B cell (primary cell): ENCODE data around the gene CALCOCO2. TPM values are rescaled to one million over a fixed set of nuclear protein-coding genes. Genes with fewer than 3 reads are reported as not detected.

Experiments used
- ATAC-seq: fragments of 200-7000 bp; cut with Tn5 transposase; one replicate; pipeline ENCODE4 v1.10.0; 2021; ENCODE audit warnings: low read depth, mild to moderate bottlenecking, moderate number of reproducible peaks, moderate library complexity
- CTCF ChIA-PET: fragments of 350-600 bp; sonication (Branson Sonifier 250); formaldehyde crosslinking; loops from one replicate; lab custom pipeline; 2021; ENCODE audit warnings: antibody characterized with exemption, inconsistent platforms; lab: Charles Lee
- POLR2A ChIA-PET: fragments of 350-600 bp; sonication (Branson Sonifier 250); formaldehyde crosslinking; loops from one replicate; lab custom pipeline; 2021; ENCODE audit warnings: antibody characterized with exemption; lab: Charles Lee
- DNase-seq: peaks from one replicate; pipeline ENCODE4 v3.0.0; 2013
- H2AFZ ChIP-seq: 2 replicates; pipeline ENCODE4 v1.6.1; 2012; ENCODE audit warnings: mild to moderate bottlenecking, low read depth, low read length; ENCODE audit not compliant: insufficient read depth, poor library complexity, severe bottlenecking
- H3K27ac ChIP-seq, 2 donors: 1 replicate in 1 of 2; 2 replicates in 1 of 2; pipeline ENCODE4 v1.5.1; 2012 to 2013; ENCODE audit warnings: low read length in 2 of 2, mild to moderate bottlenecking in 2 of 2, moderate library complexity in 1 of 2
- H3K27me3 ChIP-seq, 4 experiments: fragments of 200-600 bp in 1 of 4; sonication (generic) in 1 of 4; replicated peaks in 1 of 4; 1 replicate in 2 of 4; 2 replicates in 2 of 4; pipeline versions ENCODE4 v1.6.1 to v1.7.0; 2013 to 2016; ENCODE audit warnings: low read length in 3 of 4, mild to moderate bottlenecking in 2 of 4, mixed read lengths in 1 of 4, moderate library complexity in 1 of 4; ENCODE audit not compliant: insufficient read depth in 4 of 4, control insufficient read depth in 3 of 4; ENCODE audit errors: control extremely low read depth in 1 of 4
- H3K36me3 ChIP-seq, 2 experiments: replicated peaks in 1 of 2; 1 replicate in 1 of 2; 2 replicates in 1 of 2; pipeline versions ENCODE4 v1.6.1 to v1.7.1; 2013; ENCODE audit warnings: low read length in 1 of 2; ENCODE audit not compliant: insufficient read depth in 2 of 2, control insufficient read depth in 1 of 2; ENCODE audit errors: control extremely low read depth in 1 of 2, extremely low read depth in 1 of 2
- H3K4me1 ChIP-seq, 2 donors: fragments of 200-600 bp in 1 of 2; sonication (generic) in 1 of 2; 1 replicate in 1 of 2; 2 replicates in 1 of 2; pipeline versions ENCODE4 v1.5.1 to v1.6.1; 2013 to 2017; ENCODE audit warnings: low read length in 2 of 2; ENCODE audit not compliant: control insufficient read depth in 2 of 2, insufficient read depth in 2 of 2
- H3K4me2 ChIP-seq: replicated peaks from 2 replicates; pipeline ENCODE3; 2012; ENCODE audit warnings: mild to moderate bottlenecking, low read depth, low read length; ENCODE audit not compliant: poor library complexity, severe bottlenecking
- H3K4me3 ChIP-seq, 5 experiments: fragments of 200-600 bp in 1 of 5; sonication (generic) in 1 of 5; 1 replicate in 3 of 5; 2 replicates in 2 of 5; pipeline versions ENCODE4 v1.5.1 to v1.7.0; 2011 to 2016; ENCODE audit warnings: low read length in 4 of 5, mild to moderate bottlenecking in 4 of 5, low read depth in 2 of 5, control low read depth in 1 of 5, moderate library complexity in 1 of 5; ENCODE audit not compliant: insufficient read depth in 1 of 5; ENCODE audit errors: control extremely low read depth in 1 of 5, extremely low read depth in 1 of 5
- H3K79me2 ChIP-seq: fragments of 200-600 bp; sonication (generic); one replicate; pipeline ENCODE4 v1.6.0; 2016; ENCODE audit warnings: low read length; ENCODE audit not compliant: control insufficient read depth, insufficient read depth
- H3K9ac ChIP-seq: fragments of 200-600 bp; sonication (generic); 2 replicates; pipeline ENCODE4 v1.6.1; 2017; ENCODE audit warnings: mild to moderate bottlenecking, low read length, moderate library complexity
- H3K9me3 ChIP-seq, 3 donors: one replicate each; pipeline versions ENCODE4 v1.6.1 to v1.7.1; 2013; ENCODE audit warnings: low read length in 2 of 3; ENCODE audit not compliant: control insufficient read depth in 2 of 3, insufficient read depth in 1 of 3; ENCODE audit errors: control extremely low read depth in 1 of 3
- H4K20me1 ChIP-seq: 2 replicates; pipeline ENCODE4 v1.6.0; 2012; ENCODE audit warnings: mild to moderate bottlenecking, low read length; ENCODE audit not compliant: insufficient read depth, control insufficient read depth, poor library complexity, severe bottlenecking
- H3K27ac Mint-ChIP-seq: one replicate; pipeline ENCODE4 v1.8.0; 2021; ENCODE audit warnings: mixed read lengths
- H3K27me3 Mint-ChIP-seq: one replicate; pipeline ENCODE4 v1.8.0; 2021; ENCODE audit warnings: mixed read lengths
- H3K4me1 Mint-ChIP-seq: one replicate; pipeline ENCODE4 v1.8.0; 2021; ENCODE audit warnings: mixed read lengths
- H3K4me3 Mint-ChIP-seq: one replicate; pipeline ENCODE4 v1.8.0; 2021; ENCODE audit warnings: mixed read lengths
- H3K9me3 Mint-ChIP-seq: one replicate; pipeline ENCODE4 v1.8.0; 2022; ENCODE audit warnings: mixed read lengths; ENCODE audit not compliant: insufficient read depth
- CTCF ChIP-seq: fragments of 200-600 bp; IDR thresholded peaks from one replicate; pipeline ENCODE4 v1.8.0; 2022; ENCODE audit warnings: antibody characterized with exemption, mild to moderate bottlenecking
- EZH2 ChIP-seq: IDR thresholded peaks from 2 replicates; pipeline ENCODE4 v1.6.1; 2012; ENCODE audit warnings: borderline replicate concordance, low read depth, mild to moderate bottlenecking, moderate library complexity, low read length; ENCODE audit not compliant: insufficient read depth, poor library complexity, severe bottlenecking
- WGBS: methylation state at CpG from one replicate; pipeline ENCODE4 v1.1.5; 2013; ENCODE audit warnings: missing lambda C conversion rate; ENCODE audit not compliant: insufficient coverage; 5-methylcytosine and 5-hydroxymethylcytosine counted together
- intact Hi-C: fragments of 100-400 bp; cut with micrococcal nuclease; formaldehyde crosslinking; loops from one replicate; pipeline ENCODE4 v1.10.0; 2022
- polyA plus RNA-seq: library from polyadenylated mRNA; depleted of rRNA; stranded (reverse); fragments of >200 nt; gene quantifications from 2 replicates; pipeline ENCODE4 v1.2.3, GENCODE V29; 2012
- total RNA-seq, 2 donors: library from RNA; stranded (reverse); fragments of 120-200 nt in 1 of 2; gene quantifications; 1 replicate in 1 of 2; 2 replicates in 1 of 2; pipeline versions ENCODE4 v1.2.3 to v1.2.4, GENCODE V29; 2013 to 2022

The CALCOCO2 gene
- total and polyA plus RNA-seq, 2 donors (not counting 1 experiment from before 2014, with no cell fraction given): 49.6 to 148 TPM

- Mint-ChIP-seq H3K9me3 (no peaks in the 10 kb centered on the region), H3K4me3 (no peak overlapping the region), H3K4me1 (peaks cover 12% of the 10 kb centered on the region), H3K27ac (no peak overlapping the region), H3K27me3 (no peaks in the 10 kb centered on the region)
- Histone ChIP-seq H3K36me3 (no peaks in the 10 kb centered on the region), H3K4me1 (peaks cover 11 to 13% of the 10 kb centered on the region in 2 donors), H4K20me1 (peaks cover 6% of the 10 kb centered on the region), H3K79me2 (peaks cover 13% of the 10 kb centered on the region), H3K9me3 (no peaks in the 10 kb centered on the region), H2AFZ (no peak overlapping the region), H3K4me2 (no peak overlapping the region), H3K27me3 (no peaks in the 10 kb centered on the region), H3K4me3 (no peak overlapping the region), H3K9ac (no peak overlapping the region), H3K27ac (no peak overlapping the region)
- no peak for DNase-seq
- ChIA-PET POLR2A (no interaction called here), CTCF (interaction anchor here (0.6 to 0.8 kb wide), 2 partner anchors 20 to 67 kb away, joined by 3 read pairs; no protein-coding TSS in a partner anchor)
- intact Hi-C loops: loop anchor here (10.0 kb wide), 1 partner anchor 800 kb away; the partner anchor contains the start of genes CBX1 and SNX11
- TF ChIP-seq EZH2 (no peak), CTCF (no peak)
- ATAC-seq: no peak
- WGBS: 90% methylated on average over 2 of the region's 7 CpGs
These were observed 73.6 kb downstream of the CALCOCO2 start for GRCh38 chr17:48904428-48904827.

- H3K27ac ChIP-seq: no peak overlapping the region
- Mint-ChIP-seq H3K4me1 (peaks cover 28% of the 10 kb centered on the region), H3K9me3 (no peaks in the 10 kb centered on the region), H3K4me3 (no peak overlapping the region), H3K27ac (no peak overlapping the region), H3K27me3 (no peaks in the 10 kb centered on the region)
- no peak for DNase-seq
- TF ChIP-seq CTCF: no peak
- TF ChIP-seq EZH2: no peak
- no peak overlapping the region for H2AFZ ChIP-seq
- peaks cover 0 to 6% of the 10 kb centered on the region in 2 experiments for H3K36me3 ChIP-seq
- H3K4me2 ChIP-seq: no peak overlapping the region
- WGBS: 76% methylated on average over 4 of the region's 9 CpGs
- no peaks in the 10 kb centered on the region for H3K9me3 ChIP-seq
- H4K20me1 ChIP-seq: peaks cover 23% of the 10 kb centered on the region
- H3K9ac ChIP-seq: no peak overlapping the region
- CTCF ChIA-PET: no interaction called here
- H3K4me3 ChIP-seq: no peak overlapping the region
- no peak for ATAC-seq
- H3K27me3 ChIP-seq: no peaks in the 10 kb centered on the region
- POLR2A ChIA-PET: no interaction called here
- peaks cover 26 to 27% of the 10 kb centered on the region in 2 donors for H3K4me1 ChIP-seq
- H3K79me2 ChIP-seq: peaks cover 29% of the 10 kb centered on the region
- intact Hi-C loops: loop anchor here (5.0 to 10.0 kb wide), 2 partner anchors 74 to 801 kb away; partner anchors contain the start of genes CALCOCO2, CBX1 and SNX11
These were observed 75.2 kb downstream of the CALCOCO2 start for GRCh38 chr17:48905987-48906515.
